Embryonic facial prominence (tissue), 1 donor: ENCODE results near the gene OTUD4.
"Not testable (repeated sequence)": the region's sequence is repeated elsewhere in the genome, so short reads cannot be mapped to it uniquely, and the experiment has no call there.

ENCODE experiments used
- DNase-seq: peaks from one replicate; pipeline ENCODE4 v3.0.0-alpha.2; 2016; ENCODE audit errors: extremely low spot score

Gene OTUD4

GRCh38 chr4:145178740-145179280 is 1.6 kb downstream of the OTUD4 start:
- DNase-seq, result no peak

DNA sequence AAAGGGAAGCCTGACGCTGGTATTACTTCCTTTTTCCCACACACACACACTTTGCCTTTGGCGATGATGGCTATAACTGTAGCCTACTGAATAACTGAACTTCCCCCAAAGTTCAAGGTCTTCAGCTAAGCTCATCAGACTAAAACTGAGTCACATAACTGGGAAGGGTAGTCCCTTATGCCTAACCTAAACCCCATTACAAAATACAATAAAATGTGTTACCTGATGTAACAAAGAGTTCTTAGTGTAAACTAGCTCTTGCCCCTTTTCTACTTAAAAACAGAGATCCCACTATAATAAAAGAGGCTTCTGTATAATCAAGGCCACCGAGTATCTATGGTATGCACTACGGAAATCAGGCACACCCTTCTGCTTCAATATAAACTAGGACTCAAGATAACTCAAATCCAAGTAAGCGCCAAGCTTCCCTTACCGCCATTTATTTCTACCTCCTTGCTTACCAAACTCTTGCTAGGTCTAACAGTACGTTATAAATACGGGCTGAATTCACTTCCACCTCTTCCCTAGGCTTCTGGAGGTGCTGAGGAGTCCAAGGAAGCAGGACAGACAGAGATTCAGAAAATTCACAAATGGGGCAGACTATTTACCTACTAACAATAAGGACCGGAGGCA is 2.4 kb downstream of the OTUD4 start:
- no peak for DNase-seq

DNA sequence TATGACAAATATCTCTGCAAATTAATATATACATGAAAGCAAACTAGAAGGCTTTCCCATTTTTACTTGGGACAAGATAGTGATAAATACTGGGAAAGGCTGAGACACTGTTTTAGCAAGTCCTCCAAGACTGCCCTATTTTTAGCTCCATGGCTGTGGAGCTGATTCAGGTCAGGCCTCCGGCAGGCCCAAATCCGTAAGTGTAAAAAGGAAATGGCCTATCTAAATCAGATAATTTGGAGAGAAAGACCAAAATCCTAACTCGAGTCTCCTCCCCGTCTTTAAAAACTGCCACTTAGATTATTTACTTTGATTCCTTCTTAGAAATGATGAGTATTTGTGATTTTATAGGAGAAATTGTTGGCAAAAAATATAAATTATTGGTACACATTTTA is 2.9 kb downstream of the OTUD4 start:
- DNase-seq, result no peak

DNA sequence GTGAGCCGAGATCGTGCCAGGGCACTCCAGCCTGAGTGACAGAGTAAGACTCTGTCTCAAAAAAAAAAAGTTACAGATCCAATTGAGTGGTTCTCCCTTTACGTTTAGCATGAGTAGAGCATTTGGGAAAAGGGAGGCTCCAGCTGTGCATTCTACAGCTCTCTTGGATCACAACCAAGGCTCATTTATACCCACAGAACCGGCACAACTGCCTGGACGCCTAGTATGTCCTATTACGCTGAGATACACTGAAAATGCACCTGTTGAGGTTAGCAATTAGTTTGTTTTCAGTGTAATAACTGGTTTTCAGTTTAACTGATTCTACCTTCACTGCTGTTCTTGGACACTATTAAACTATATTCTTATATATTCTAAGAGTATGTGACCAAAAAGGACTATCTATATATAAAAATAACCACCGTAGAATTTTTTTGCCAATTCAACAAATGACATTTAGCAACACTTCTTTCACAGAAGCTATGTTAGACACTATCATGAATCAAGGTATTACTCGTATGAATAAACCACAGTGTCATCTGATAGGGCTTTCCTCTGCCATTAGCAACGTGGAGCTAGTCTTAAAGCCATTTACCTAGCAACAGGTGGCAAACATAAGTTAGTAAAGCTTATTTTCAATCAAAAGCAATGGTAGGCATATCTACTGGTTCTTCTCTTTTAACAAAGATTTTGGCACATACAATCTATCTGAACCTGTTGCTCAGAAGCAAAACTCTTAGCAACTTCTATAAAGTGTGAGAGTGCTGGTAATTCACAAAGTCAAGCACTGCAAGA is 3.6 kb downstream of the OTUD4 start:
- no peak for DNase-seq

DNA sequence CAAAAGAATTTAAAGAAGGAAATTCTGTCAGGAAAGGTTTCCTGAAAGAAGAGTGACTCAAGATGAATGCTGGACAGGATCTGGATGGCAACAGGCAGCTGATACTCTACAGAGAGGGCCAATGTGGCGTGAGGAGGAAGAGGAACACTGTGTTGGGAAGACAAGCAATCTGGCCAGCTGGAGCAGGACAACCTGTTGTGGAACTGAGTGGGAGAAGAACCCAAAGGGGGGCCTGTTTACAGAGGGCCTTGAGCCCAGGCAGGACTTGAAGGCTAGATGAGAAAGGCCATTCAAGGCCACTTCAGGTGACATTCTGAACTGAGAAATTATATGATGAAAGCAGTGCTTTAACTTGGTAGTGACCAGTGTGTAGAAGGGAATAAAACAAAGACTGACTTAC is 8.5 kb downstream of the OTUD4 start:
- DNase-seq, result no peak

- DNase-seq, result no peak
Observed at GRCh38 chr4:145170223-145170622, 10.2 kb downstream of the OTUD4 start.

- DNase-seq, result no peak
Observed at GRCh38 chr4:145168581-145169187, 11.7 kb downstream of the OTUD4 start.

GRCh38 chr4:145167887-145168286 is 12.5 kb downstream of the OTUD4 start:
- no peak for DNase-seq

GRCh38 chr4:145161549-145161948 is 18.8 kb downstream of the OTUD4 start:
- no peak for DNase-seq

GRCh38 chr4:145156986-145157385 is 23.4 kb downstream of the OTUD4 start:
- DNase-seq, result no peak

GRCh38 chr4:145155268-145155870 is 25.0 kb downstream of the OTUD4 start:
- no peak for DNase-seq

- no peak for DNase-seq
Observed at GRCh38 chr4:145154573-145154972, 25.8 kb downstream of the OTUD4 start.

DNA sequence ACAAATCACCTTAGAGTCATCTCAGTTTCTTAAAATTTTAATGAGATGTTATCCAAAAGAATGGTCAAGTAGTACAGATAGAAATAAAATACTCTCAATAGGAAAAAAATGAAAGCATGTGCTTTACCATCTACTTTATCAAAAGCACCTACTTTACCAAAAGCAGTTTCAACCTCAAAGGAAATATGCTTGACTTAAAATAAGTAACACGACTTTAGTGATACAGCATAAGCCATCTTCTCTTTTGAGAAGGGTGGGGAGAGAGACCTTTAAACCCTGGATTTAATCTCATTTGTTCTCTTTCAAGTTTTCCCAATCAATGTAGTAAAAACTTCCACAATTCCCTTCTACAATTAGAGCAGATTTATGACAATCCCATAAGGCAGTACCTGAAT is 26.5 kb downstream of the OTUD4 start:
- no peak for DNase-seq

- DNase-seq, result no peak
Observed at GRCh38 chr4:145153181-145153903, 27.0 kb downstream of the OTUD4 start.

GRCh38 chr4:145148980-145149379 is 31.4 kb downstream of the OTUD4 start:
- no peak for DNase-seq

GRCh38 chr4:145136219-145136618 is 44.2 kb downstream of the OTUD4 start:
- not testable (repeated sequence) for DNase-seq

- no peak for DNase-seq
Observed at GRCh38 chr4:145132511-145133098, 47.8 kb downstream of the OTUD4 start.

- DNase-seq, result no peak
Observed at GRCh38 chr4:145131848-145132247, 48.5 kb downstream of the OTUD4 start.

GRCh38 chr4:145130788-145131399 is 49.5 kb downstream of the OTUD4 start:
- no peak for DNase-seq

GRCh38 chr4:145130130-145130529 is 50.3 kb downstream of the OTUD4 start:
- no peak for DNase-seq

GRCh38 chr4:145125396-145125795 is 55.0 kb downstream of the OTUD4 start:
- DNase-seq, result no peak
